Islet of Langerhans (tissue), 1 donor: ENCODE results near the gene KCNQ1OT1.

ENCODE experiments used
- FAIRE-seq: peaks from one replicate; lab custom pipeline; 2011; peaks lifted over from hg19 to GRCh38; lab: Jason Lieb, UNC

The KCNQ1OT1 gene

GRCh38 chr11:2593393-2593950, 106.3 kb downstream of the KCNQ1OT1 start:
- FAIRE-seq = no peak

DNA sequence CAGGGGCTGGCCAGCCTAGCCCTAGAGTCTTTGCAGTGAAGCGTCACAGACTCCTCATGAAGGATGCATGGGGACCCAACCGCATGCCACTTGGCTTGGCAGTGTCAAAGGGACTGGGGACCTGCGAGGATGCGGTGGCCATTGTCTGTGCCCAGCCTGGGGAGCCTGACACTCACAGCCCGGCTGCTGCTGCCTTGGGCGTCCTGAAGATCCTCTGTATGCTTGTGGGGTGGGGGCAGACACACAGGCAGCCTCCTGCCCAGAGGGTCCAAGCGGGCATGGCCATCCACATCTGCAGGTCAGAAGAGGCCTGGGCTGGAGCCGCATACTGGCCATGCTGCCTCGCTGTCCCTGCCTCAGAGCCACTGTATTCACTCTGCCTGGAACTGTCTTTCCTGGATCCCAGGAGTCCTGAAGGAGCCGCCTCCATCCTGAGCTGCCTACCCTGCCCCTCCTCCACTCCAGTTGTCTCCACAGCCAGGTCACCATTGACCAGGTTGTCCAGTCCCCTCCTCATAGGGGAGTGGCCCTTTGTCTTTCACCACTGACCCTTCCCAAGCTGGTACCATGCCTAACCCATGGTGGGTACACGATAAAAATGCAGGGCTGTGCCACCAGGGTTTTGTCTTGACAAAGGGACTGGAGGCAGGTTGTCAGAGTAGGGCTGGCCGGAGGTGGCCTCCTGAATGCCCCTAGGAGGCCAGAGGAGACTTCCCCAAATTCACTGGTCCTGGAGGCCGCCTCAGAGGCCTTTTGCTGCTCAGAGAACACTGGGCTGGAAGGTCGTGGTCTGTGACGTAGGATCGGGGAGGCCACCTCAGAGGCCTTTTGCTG, 107.0 kb downstream of the KCNQ1OT1 start:
- no peak for FAIRE-seq

- FAIRE-seq = no peak
Observed at GRCh38 chr11:2591805-2592204, 108.0 kb downstream of the KCNQ1OT1 start.

GRCh38 chr11:2590965-2591754, 108.6 kb downstream of the KCNQ1OT1 start:
- FAIRE-seq = no peak

DNA sequence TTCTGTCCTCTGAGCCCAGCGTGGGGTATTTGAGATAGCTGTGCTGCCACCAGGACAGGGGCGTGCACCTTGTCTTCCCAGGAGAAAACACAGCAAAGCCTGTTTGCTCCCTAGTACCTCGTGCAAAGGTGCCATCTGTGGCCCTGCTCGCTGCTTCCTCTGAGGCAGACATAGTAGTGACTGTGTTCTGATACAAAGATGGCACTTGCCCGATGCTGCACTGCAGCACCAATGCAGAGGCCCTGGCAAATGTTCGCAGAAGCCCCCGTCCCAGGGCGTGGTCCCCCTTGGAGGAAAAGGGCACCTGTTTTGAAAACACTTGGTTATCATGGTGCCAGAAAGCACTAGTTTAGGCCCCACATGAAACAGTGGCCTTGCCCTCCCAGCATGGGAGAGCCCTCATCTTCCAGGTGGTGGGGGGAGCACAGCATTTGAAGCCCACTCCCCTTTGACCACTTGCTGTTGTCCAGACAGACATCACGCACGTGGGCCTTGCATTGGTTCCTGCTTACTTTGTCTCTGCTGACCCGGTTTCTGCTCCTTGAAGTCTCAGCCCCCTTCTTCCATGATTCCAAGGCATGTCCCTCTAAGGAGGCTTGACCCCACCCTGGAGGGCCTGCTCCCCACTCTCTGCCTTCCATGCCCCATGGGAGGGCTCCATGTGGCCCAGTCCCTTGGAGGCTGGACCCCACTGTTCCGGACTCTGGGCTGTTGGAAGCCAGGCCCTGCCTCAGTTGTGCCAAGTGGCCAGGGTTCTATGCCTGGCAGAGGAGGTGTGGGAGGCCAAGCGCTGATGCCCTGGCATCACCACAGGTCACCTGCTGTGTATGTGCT, 109.4 kb downstream of the KCNQ1OT1 start:
- FAIRE-seq = no peak

DNA sequence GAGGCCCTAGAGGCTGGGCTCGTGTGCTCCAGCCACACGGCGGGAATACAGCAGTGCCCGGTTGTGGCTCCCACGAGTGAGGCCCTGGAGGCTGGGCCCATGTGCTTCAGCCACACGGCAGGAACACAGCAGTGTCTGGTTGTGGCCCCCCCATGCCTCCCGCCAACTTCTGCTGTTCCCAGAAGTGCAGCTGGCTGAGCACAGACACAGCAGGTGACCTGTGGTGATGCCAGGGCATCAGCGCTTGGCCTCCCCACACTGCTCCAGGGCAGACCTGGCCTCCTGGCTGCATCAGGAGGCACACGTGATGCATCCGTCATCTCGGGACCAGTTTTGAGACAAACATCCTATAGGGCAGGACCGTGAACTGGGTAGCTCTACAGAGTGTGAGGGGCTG, 110.3 kb downstream of the KCNQ1OT1 start:
- no peak for FAIRE-seq

- FAIRE-seq = no peak
Observed at GRCh38 chr11:2588809-2589537, 110.8 kb downstream of the KCNQ1OT1 start.

- FAIRE-seq = no peak
Observed at GRCh38 chr11:2587976-2588748, 111.6 kb downstream of the KCNQ1OT1 start.

DNA sequence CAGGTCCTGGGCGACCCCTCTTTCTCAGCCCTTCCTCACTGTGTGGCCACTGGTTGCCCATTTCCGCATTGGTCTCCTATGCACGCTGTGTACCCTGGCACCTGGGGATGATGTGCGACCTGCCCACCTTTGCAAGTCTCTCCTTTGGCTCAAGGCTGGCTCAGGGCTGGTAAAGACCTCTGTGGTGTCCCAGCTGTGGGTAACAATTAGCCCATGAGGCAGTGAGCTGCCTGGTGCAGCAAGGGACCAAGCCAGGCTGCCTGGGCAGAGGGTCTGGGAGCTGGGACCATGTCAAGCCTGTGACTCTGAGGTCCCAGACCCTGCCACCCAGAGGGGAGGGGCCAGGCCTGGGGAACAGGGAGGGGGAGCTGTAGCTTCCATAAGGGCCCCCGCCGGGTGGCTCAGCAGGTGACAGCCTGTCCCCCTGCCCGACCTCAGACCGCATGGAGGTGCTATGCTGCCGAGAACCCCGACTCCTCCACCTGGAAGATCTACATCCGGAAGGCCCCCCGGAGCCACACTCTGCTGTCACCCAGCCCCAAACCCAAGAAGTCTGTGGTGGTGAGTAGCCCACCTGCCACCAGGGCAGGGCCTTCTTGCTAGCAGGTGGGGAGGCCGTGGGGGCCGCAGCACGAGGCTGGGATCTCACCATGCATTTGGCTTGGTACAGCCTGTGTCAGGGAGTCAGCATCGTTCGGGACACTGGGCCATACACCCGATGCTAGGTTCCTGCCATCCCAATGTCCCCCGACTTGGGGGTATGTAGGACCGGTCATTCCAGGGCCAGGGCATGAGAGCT, 112.5 kb downstream of the KCNQ1OT1 start:
- FAIRE-seq = no peak

DNA sequence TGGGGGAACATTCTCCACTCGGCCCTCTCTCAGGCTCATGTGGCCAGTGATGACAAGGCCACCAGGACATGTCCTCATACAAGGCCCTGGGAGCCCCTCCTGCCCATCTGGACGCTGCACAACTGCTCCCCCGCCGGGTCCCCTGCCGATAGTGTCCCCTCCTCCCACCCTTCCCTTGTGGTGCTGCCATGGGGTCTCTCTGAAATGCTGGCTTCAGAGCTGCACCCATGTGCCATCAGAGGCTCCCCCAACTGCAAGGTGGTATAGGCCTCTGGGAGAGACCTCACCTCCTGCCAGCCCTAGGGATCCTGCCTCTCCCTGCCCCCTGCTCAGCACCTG, 113.0 kb downstream of the KCNQ1OT1 start:
- no peak for FAIRE-seq

DNA sequence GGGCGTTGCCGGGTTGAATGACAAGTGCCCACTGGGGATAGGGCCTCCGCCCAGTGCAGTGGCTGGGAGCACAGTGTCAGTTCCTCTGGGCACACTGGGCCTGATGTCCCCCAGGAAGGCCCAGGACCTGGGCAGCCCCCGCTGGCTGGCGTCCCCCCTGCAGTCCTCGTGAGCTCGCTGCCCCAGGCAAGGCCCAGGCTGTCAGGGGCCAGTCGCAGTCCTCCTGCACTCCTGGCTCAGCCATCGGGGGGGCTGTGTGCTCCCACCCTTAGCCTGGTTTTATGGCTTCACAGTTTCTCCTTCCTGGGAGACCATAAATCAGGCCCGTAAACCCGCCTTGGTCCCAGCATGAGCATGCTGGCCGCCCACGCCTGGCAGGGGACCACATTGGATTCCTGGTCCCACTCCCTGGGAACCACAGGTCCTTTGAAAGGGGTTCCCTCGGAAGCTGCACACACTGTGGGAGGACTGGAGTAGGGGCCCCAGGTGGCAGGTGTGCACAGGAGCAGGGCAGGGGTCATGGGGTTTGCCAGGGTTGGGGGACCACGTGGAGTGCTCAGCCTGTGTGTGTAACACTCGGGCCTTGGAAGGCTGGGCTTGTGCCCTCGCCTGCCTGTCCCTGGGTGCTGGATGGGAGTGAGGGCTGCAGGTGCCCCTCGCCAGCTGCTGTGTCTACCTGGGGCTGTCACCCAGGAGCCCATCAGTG, 113.6 kb downstream of the KCNQ1OT1 start:
- no peak for FAIRE-seq

DNA sequence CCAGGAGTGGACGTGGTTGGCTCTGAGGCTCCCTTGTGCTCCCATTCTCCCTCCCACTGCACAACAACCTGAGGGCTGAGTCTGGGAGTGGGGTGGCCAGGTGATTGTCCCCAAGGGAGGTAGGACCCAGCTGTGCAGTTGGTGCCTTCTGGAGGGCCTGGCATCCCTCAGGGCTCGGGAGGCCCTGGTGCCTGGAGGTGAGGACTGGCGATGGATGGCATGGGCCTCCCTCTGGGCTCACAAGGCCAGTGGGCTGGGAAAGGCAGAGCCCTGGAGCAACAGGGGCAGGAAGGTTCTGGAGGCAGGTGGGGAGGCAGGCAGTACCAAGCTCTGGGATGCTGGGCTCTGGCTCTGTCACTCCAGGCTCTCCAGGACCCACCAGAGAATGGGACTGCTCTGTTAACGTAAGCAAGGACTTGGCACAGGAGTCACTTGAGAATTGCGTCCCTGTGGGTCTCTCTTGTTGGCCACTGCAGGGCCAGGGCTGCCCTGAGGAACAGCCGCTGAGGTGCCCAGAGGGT, 114.2 kb downstream of the KCNQ1OT1 start:
- FAIRE-seq = no peak

- no peak for FAIRE-seq
Observed at GRCh38 chr11:2584812-2585565, 114.8 kb downstream of the KCNQ1OT1 start.

GRCh38 chr11:2584434-2584811, 115.4 kb downstream of the KCNQ1OT1 start:
- no peak for FAIRE-seq

GRCh38 chr11:2583605-2583958, 116.2 kb downstream of the KCNQ1OT1 start:
- FAIRE-seq = no peak

GRCh38 chr11:2582946-2583604, 116.7 kb downstream of the KCNQ1OT1 start:
- FAIRE-seq = no peak

DNA sequence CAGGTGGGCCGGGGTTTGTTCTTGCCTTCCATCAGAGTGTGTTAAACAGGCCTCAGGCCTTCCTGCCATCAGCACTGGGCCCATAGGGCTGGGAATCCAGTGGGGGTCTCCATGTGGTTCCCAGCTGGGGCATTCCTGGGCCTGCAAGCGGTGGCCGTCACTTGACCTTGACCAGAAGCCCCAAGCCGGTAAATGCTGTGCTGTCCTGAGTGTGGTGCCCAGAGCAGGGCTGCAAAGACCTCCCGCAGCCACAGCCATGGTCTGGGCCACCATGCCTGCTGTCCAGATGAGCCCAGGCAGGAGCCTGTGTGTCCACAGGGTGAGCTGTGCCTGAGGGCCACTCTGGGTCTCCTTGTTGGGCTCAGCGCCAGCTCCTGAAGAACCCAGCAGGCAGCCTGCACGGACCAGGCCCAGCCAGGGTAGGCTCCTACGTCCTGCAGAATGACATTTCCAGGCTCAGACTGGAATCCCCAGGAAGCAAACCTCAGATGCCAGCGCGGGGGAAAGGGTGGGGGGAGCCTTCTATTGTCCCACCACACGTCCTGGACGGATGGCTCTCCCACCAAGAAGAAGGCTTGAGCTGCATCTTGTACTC, 117.3 kb downstream of the KCNQ1OT1 start:
- no peak for FAIRE-seq

GRCh38 chr11:2581931-2582350, 117.9 kb downstream of the KCNQ1OT1 start:
- no peak for FAIRE-seq
